Endothelial cell of umbilical vein (primary cell): ENCODE results near the gene TIA1. TPM values are rescaled to one million over a fixed set of nuclear protein-coding genes. Genes with fewer than 3 reads are reported as not detected.

Experiments used
- BruUV-seq: library from RNA; stranded (reverse); fragments of 400-500 nt; replicated peaks from 2 replicates; lab custom pipeline; 2021; lab: Mats Ljungman, UMichigan
- CTCF ChIA-PET: fragments of 300-600, 350-600 bp; sonication (Branson Sonifier 250); formaldehyde crosslinking; loops from one replicate; lab custom pipeline; 2021; ENCODE audit warnings: antibody characterized with exemption, inconsistent platforms; lab: Charles Lee
- POLR2A ChIA-PET: fragments of 300-600, 350-600 bp; sonication (Branson Sonifier 250); formaldehyde crosslinking; loops from one replicate; lab custom pipeline; 2021; ENCODE audit warnings: antibody characterized with exemption, inconsistent platforms; lab: Charles Lee
- DNase-seq: peaks from one replicate; pipeline ENCODE4 v3.0.0-alpha.2; 2011; ENCODE audit warnings: low read depth, low spot score
- FAIRE-seq: peaks from 2 replicates; lab custom pipeline; 2011; peaks lifted over from hg19 to GRCh38; lab: Jason Lieb, UNC
- H2AFZ ChIP-seq: 2 replicates; pipeline ENCODE4 v1.6.0; 2012; ENCODE audit warnings: low read depth, low read length, control low read depth, inconsistent platforms
- H3K27ac ChIP-seq: 2 replicates; pipeline ENCODE4 v1.5.1; 2011; ENCODE audit warnings: low read depth, mild to moderate bottlenecking, control low read depth, low read length, moderate library complexity; ENCODE audit not compliant: insufficient read depth
- H3K27me3 ChIP-seq, 2 experiments: 2 replicates each; pipeline versions ENCODE4 v1.6.0 to v1.6.1; 2011; ENCODE audit warnings: low read length in 2 of 2, mixed read lengths in 1 of 2; ENCODE audit not compliant: control insufficient read depth in 2 of 2, insufficient read depth in 2 of 2
- H3K36me3 ChIP-seq, 2 experiments: 2 replicates in 1 of 2; 3 replicates in 1 of 2; pipeline ENCODE4 v1.5.1; 2011; ENCODE audit warnings: low read length in 2 of 2, mild to moderate bottlenecking in 1 of 2, moderate library complexity in 1 of 2; ENCODE audit not compliant: control insufficient read depth in 2 of 2, insufficient read depth in 2 of 2; ENCODE audit errors: extremely low read depth in 1 of 2
- H3K4me1 ChIP-seq: 3 replicates; pipeline ENCODE4 v1.5.1; 2011; ENCODE audit warnings: mild to moderate bottlenecking, low read length; ENCODE audit not compliant: control insufficient read depth, insufficient read depth; ENCODE audit errors: extremely low read depth
- H3K4me2 ChIP-seq: 2 replicates; pipeline ENCODE4 v1.6.1; 2011; ENCODE audit warnings: low read length, control low read depth, mixed read lengths; ENCODE audit not compliant: insufficient read depth
- H3K4me3 ChIP-seq, 3 experiments: fragments of 200-600 bp in 1 of 3; sonication (generic), shearing (Covaris generic) in 1 of 3; replicated peaks in 1 of 3; 2 replicates each; pipeline ENCODE4 v1.5.1; 2011 to 2016; ENCODE audit warnings: control low read depth in 3 of 3, low read length in 3 of 3, mild to moderate bottlenecking in 2 of 3, inconsistent platforms in 1 of 3, low read depth in 1 of 3, moderate library complexity in 1 of 3; ENCODE audit not compliant: insufficient read depth in 1 of 3
- H3K79me2 ChIP-seq: 2 replicates; pipeline ENCODE4 v1.6.0; 2012; ENCODE audit warnings: low read length, inconsistent platforms; ENCODE audit not compliant: control insufficient read depth, insufficient read depth
- H3K9ac ChIP-seq: replicated peaks from 2 replicates; pipeline ENCODE3; 2011; ENCODE audit warnings: low read length, control low read depth; ENCODE audit not compliant: insufficient read depth; ENCODE audit errors: extremely low read depth
- H3K9me1 ChIP-seq: replicated peaks from 3 replicates; pipeline ENCODE4 v1.6.0; 2011; ENCODE audit warnings: mild to moderate bottlenecking, low read length; ENCODE audit not compliant: control insufficient read depth, insufficient read depth; ENCODE audit errors: extremely low read depth
- H3K9me3 ChIP-seq: replicated peaks from 2 replicates; pipeline ENCODE4 v1.5.1; 2012; ENCODE audit warnings: low read length, inconsistent platforms; ENCODE audit not compliant: control insufficient read depth, insufficient read depth
- H4K20me1 ChIP-seq: replicated peaks from 2 replicates; pipeline ENCODE3; 2011; ENCODE audit warnings: mild to moderate bottlenecking, low read length; ENCODE audit not compliant: control insufficient read depth, insufficient read depth; ENCODE audit errors: extremely low read depth
- CTCF ChIP-seq, 2 donors: IDR thresholded peaks; 1 replicate in 1 of 2; 2 replicates in 1 of 2; pipeline ENCODE4 v1.5.1; 2011; ENCODE audit warnings: low read length in 2 of 2, mild to moderate bottlenecking in 2 of 2, moderate library complexity in 2 of 2, control low read depth in 1 of 2, inconsistent platforms in 1 of 2, low read depth in 1 of 2; ENCODE audit not compliant: insufficient read depth in 1 of 2; ENCODE audit errors: extremely low read depth in 1 of 2
- EZH2 ChIP-seq: IDR thresholded peaks from 2 replicates; pipeline ENCODE4 v1.6.1; 2012; ENCODE audit warnings: borderline replicate concordance, low read depth, mild to moderate bottlenecking, moderate library complexity, low read length, inconsistent platforms; ENCODE audit not compliant: severe bottlenecking
- FOS ChIP-seq: IDR thresholded peaks from 2 replicates; pipeline ENCODE4 v1.6.1; 2011; ENCODE audit warnings: mild to moderate bottlenecking, low read length, moderate library complexity, borderline replicate concordance; ENCODE audit not compliant: insufficient read depth
- GATA2 ChIP-seq: IDR thresholded peaks from 2 replicates; pipeline ENCODE4 v1.7.0; 2011; ENCODE audit warnings: low read depth, mild to moderate bottlenecking, moderate library complexity, mixed read lengths, low read length; ENCODE audit not compliant: insufficient read length, insufficient read depth
- JUN ChIP-seq: IDR thresholded peaks from 2 replicates; pipeline ENCODE4 v1.6.1; 2011; ENCODE audit warnings: borderline replicate concordance, low read depth; ENCODE audit not compliant: insufficient read length, insufficient read depth
- MAX ChIP-seq: IDR thresholded peaks from 2 replicates; pipeline ENCODE4 v1.6.1; 2011; ENCODE audit not compliant: insufficient read depth, insufficient read length
- MYC ChIP-seq: IDR thresholded peaks from one replicate; pipeline ENCODE4 v1.6.1; 2011; ENCODE audit warnings: mild to moderate bottlenecking, low read depth, low read length
- POLR2A ChIP-seq: IDR thresholded peaks from 2 replicates; pipeline ENCODE4 v1.6.1; 2012; ENCODE audit warnings: low read depth, mild to moderate bottlenecking, control low read depth, low read length
- POLR2AphosphoS5 ChIP-seq: IDR thresholded peaks from 2 replicates; pipeline ENCODE4 v1.6.1; 2012; ENCODE audit warnings: low read depth, mild to moderate bottlenecking, control low read depth, low read length, moderate library complexity; ENCODE audit not compliant: insufficient read depth
- dilution Hi-C: fragments of 300-500 bp; cut with MboI; formaldehyde crosslinking; loops from one replicate; pipeline ENCODE4 v1.15.0; 2019; ENCODE audit warnings: low sequenced_read_pairs; ENCODE audit not compliant: extremely low pct_ligation_motif_present
- intact Hi-C: fragments of 100-400 bp; cut with micrococcal nuclease; formaldehyde crosslinking; loops from one replicate; pipeline ENCODE4 v1.10.0; 2022
- polyA plus RNA-seq, 4 experiments: library from polyadenylated mRNA; depleted of rRNA in 3 of 4; stranded (reverse) in 3 of 4; unstranded in 1 of 4; fragments of >200 nt; gene quantifications; 2 replicates each; pipeline versions ENCODE4 v1.2.1 to v1.2.3, GENCODE V29; 2011 to 2012; ENCODE audit warnings: missing spikeins in 1 of 4
- total RNA-seq: library from RNA; stranded (reverse); gene quantifications from 2 replicates; pipeline ENCODE4 v1.2.3, GENCODE V29; 2021

TIA1 gene
- total and polyA plus RNA-seq, 2 donors (not counting 3 experiments of a cell fraction or from before 2014, with no cell fraction given) = 60.2 to 163 TPM

- H3K9me3 ChIP-seq = no peaks in the 10 kb centered on the region
- peak overlapping the region; percentile 76 for H2AFZ ChIP-seq
- H4K20me1 ChIP-seq = no peaks in the 10 kb centered on the region
- no peaks in the 10 kb centered on the region for H3K4me1 ChIP-seq
- H3K27me3 ChIP-seq = no peaks in the 10 kb centered on the region
- H3K79me2 ChIP-seq = peaks cover 2% of the 10 kb centered on the region
- H3K9ac ChIP-seq = no peak overlapping the region
- CTCF ChIA-PET = interaction anchor here (1.0 to 1.9 kb wide), 8 partner anchors 9 to 466 kb away, joined by 3 to 8 read pairs (median 4); partner anchors contain the start of genes FAM136A and MXD1
- H3K4me3 ChIP-seq = no peak overlapping the region
- no TSS peak for BruUV-seq
- no peaks in the 10 kb centered on the region for H3K9me1 ChIP-seq
- no peak overlapping the region for H3K27ac ChIP-seq
- TF ChIP-seq EZH2 (no peak), POLR2AphosphoS5 (no peak), GATA2 (no peak), MAX (no peak), JUN (no peak), POLR2A (no peak), FOS (no peak), CTCF (IDR thresholded peaks at IDR 0.05; ENCODE audit: extremely low read depth in 1 of 2, insufficient read depth in 1 of 2, low read depth in 1 of 2, low read length in 2 of 2) (no peak), MYC (no peak)
- intact Hi-C loops (loop anchor here (2.0 kb wide), 1 partner anchor 104 kb away; the partner anchor contains the start of gene PCBP1), dilution Hi-C loops (no loop called here)
- FAIRE-seq (no peak), DNase-seq (no peak)
- H3K36me3 ChIP-seq = no peaks in the 10 kb centered on the region
- H3K4me2 ChIP-seq = peak overlapping the region; percentile 3
- POLR2A ChIA-PET = interaction anchor here (0.8 to 1.2 kb wide), 5 partner anchors 34 to 277 kb away, joined by 3 to 13 read pairs (median 4); partner anchors contain the start of gene MXD1
Observed at GRCh38 chr2:70191244-70191735, 57.1 kb downstream of the TIA1 start.
